GM19193 (cell line): ENCODE data around the gene TMEM163.

Source experiments
- POLR2A ChIP-seq: IDR thresholded peaks from 4 replicates; pipeline ENCODE4 v1.6.1; 2011; ENCODE audit not compliant: insufficient read depth, insufficient read length; ENCODE audit errors: extremely low read depth

TMEM163 gene

GRCh38 chr2:134592377-134592776, 126.4 kb downstream of the TMEM163 start:
- no peak for TF ChIP-seq POLR2A

- TF ChIP-seq POLR2A = no peak
These were observed 127.3 kb downstream of the TMEM163 start for GRCh38 chr2:134591526-134591925.

GRCh38 chr2:134590679-134591078, 128.1 kb downstream of the TMEM163 start:
- TF ChIP-seq POLR2A = no peak

- TF ChIP-seq POLR2A = no peak
These were observed 130.2 kb downstream of the TMEM163 start for GRCh38 chr2:134588556-134588955.

GRCh38 chr2:134586326-134586965, 132.4 kb downstream of the TMEM163 start:
- no peak for TF ChIP-seq POLR2A

- no peak for TF ChIP-seq POLR2A
These were observed 134.7 kb downstream of the TMEM163 start for GRCh38 chr2:134583997-134584520.

- no peak for TF ChIP-seq POLR2A
These were observed 135.3 kb downstream of the TMEM163 start for GRCh38 chr2:134583462-134583861.

- TF ChIP-seq POLR2A = no peak
These were observed 136.3 kb downstream of the TMEM163 start for GRCh38 chr2:134582547-134582899.

GRCh38 chr2:134581877-134582546, 136.8 kb downstream of the TMEM163 start:
- no peak for TF ChIP-seq POLR2A

GRCh38 chr2:134578316-134578715, 140.5 kb downstream of the TMEM163 start:
- TF ChIP-seq POLR2A = no peak

- TF ChIP-seq POLR2A = no peak
These were observed 142.3 kb downstream of the TMEM163 start for GRCh38 chr2:134576478-134576877.

- TF ChIP-seq POLR2A = no peak
These were observed 142.9 kb downstream of the TMEM163 start for GRCh38 chr2:134575888-134576287.

- TF ChIP-seq POLR2A = no peak
These were observed 144.0 kb downstream of the TMEM163 start for GRCh38 chr2:134574611-134575330.

GRCh38 chr2:134573724-134574123, 145.1 kb downstream of the TMEM163 start:
- no peak for TF ChIP-seq POLR2A

- no peak for TF ChIP-seq POLR2A
These were observed 145.8 kb downstream of the TMEM163 start for GRCh38 chr2:134573085-134573370.
